Left lung (tissue), 10 donors: ENCODE results near the gene MACROD2. TPM values are rescaled to one million over a fixed set of nuclear protein-coding genes. Genes with fewer than 3 reads are reported as not detected.

Source experiments
- ATAC-seq: fragments of 200-7000 bp; cut with Tn5 transposase; one replicate; pipeline ENCODE4 v1.9.1; 2020; ENCODE audit warnings: moderate library complexity
- DNase-seq, 4 donors: peaks; one replicate each; pipeline ENCODE4 v3.0.0-alpha.2; 2013 to 2020
- H3K27ac ChIP-seq, 2 donors: fragments of 200-600 bp; sonication (generic) in 1 of 2; one replicate each; pipeline versions ENCODE4 v1.5.0 to v1.8.0; 2020 to 2021
- H3K27me3 ChIP-seq, 2 donors: fragments of 200-600 bp; sonication (generic) in 1 of 2; one replicate each; pipeline versions ENCODE4 v1.5.0 to v1.8.0; 2020 to 2021
- H3K36me3 ChIP-seq, 2 donors: fragments of 200-600 bp; sonication (generic) in 1 of 2; one replicate each; pipeline versions ENCODE4 v1.5.0 to v1.8.0; 2020 to 2021
- H3K4me1 ChIP-seq, 2 donors: fragments of 200-600 bp; one replicate each; pipeline ENCODE4 v1.8.0; 2021
- H3K4me3 ChIP-seq, 2 donors: fragments of 200-600 bp; sonication (generic) in 1 of 2; one replicate each; pipeline versions ENCODE4 v1.5.0 to v1.8.0; 2020 to 2021; ENCODE audit warnings: mild to moderate bottlenecking in 1 of 2
- H3K9me3 ChIP-seq, 2 donors: fragments of 200-600 bp; sonication (generic) in 1 of 2; one replicate each; pipeline versions ENCODE4 v1.5.0 to v1.8.0; 2020 to 2021
- intact Hi-C, 2 donors: fragments of 100-400 bp; cut with DNase I; formaldehyde crosslinking; loops; one replicate each; pipeline versions ENCODE4 v1.11.2 to v1.14.2; 2022
- polyA plus RNA-seq, 6 donors: library from polyadenylated mRNA; unstranded; fragments of 120-200 nt; gene quantifications; one replicate each; pipeline ENCODE4 v1.2.1, GENCODE V29; 2013; ENCODE audit not compliant: insufficient read length in 6 of 6
- total RNA-seq, 2 donors: library from RNA; stranded (reverse); fragmentation: NEBNext Ultra II Directional; extraction: Animal tissue kit (Norgen Biotek cat#: 25700); gene quantifications; one replicate each; pipeline ENCODE4 v1.2.1, GENCODE V29; 2021
- TF ChIP-seq, protein P1 (sequence below), 2 donors: fragments of 200-600 bp; sonication (generic) in 1 of 2; IDR thresholded peaks; one replicate each; pipeline versions ENCODE4 v1.5.0 to v1.8.0; 2021; ENCODE audit warnings: antibody characterized with exemption in 2 of 2
- donor health status: DM: no; HTN: yes; CAD: no.
- donor health status: DM: no; HTN: no; CAD: no.

Gene MACROD2
- total and polyA plus RNA-seq, 8 donors = 6.1 to 23.6 (median 8.9) TPM

DNA sequence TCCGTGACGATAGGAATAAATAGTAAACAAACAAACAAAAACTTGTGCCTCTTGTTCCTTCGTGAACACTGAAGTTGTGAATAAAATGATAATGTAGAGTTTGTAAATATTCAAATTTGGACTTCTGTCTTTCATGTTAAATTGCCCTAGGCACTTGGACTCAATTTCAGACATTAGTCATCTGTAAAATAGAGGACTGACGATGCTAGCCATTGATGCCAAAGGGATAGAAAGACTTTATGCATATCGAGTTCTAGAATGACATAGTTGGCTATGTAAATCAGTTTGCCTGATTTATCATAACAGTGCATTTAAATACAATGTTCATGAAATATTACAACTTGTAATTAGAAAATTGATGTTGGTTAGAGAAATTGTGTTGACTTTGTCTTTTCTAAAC lies 388.0 kb downstream of the MACROD2 start:
- Histone ChIP-seq H3K4me1 (peaks cover 0 to 4% of the 10 kb centered on the region in 2 donors), H3K27me3 (no peaks in the 10 kb centered on the region), H3K27ac (no peak overlapping the region), H3K9me3 (peaks cover 0 to 21% of the 10 kb centered on the region in 2 donors), H3K4me3 (no peak overlapping the region), H3K36me3 (no peaks in the 10 kb centered on the region)
- ATAC-seq (no peak), DNase-seq (no peak)
- TF ChIP-seq, protein P1, sequence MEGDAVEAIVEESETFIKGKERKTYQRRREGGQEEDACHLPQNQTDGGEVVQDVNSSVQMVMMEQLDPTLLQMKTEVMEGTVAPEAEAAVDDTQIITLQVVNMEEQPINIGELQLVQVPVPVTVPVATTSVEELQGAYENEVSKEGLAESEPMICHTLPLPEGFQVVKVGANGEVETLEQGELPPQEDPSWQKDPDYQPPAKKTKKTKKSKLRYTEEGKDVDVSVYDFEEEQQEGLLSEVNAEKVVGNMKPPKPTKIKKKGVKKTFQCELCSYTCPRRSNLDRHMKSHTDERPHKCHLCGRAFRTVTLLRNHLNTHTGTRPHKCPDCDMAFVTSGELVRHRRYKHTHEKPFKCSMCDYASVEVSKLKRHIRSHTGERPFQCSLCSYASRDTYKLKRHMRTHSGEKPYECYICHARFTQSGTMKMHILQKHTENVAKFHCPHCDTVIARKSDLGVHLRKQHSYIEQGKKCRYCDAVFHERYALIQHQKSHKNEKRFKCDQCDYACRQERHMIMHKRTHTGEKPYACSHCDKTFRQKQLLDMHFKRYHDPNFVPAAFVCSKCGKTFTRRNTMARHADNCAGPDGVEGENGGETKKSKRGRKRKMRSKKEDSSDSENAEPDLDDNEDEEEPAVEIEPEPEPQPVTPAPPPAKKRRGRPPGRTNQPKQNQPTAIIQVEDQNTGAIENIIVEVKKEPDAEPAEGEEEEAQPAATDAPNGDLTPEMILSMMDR (IDR thresholded peaks at IDR 0.05) = no peak
- intact Hi-C loops = no loop called here

DNA sequence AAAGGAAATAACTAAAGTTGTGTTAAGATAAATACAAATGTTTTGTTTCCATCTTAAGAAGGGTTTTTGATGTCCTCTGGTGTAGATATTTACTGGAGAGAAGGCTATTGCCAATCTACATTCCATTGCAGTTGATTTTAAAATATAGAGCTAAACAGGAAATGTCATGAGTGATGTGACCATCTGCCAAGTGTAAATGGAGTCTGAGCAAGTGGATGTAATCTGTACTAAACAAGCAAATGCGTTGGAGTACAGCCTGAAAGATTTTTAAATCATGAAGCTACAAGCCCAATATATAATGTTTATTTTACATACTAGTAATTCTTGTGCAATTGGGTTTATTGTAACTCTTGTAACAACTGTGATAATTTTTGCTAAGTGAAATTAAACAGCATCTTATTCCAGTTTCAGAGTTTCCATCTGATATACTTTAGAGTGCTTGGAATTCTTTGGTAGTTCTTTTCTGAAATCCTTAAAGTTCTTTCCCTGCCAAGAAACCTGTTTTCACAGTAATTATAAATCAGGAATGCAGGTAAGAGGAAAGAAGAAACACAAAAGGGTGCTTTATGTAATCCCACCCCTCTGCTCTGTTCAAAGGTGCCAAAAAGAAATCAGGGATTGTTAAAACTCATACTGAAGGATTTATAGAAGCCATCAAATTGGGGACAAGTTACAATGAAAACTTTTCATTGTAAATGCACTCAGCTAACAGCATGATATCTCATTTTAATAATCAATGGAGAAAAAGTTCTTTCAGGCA lies 389.3 kb downstream of the MACROD2 start:
- ATAC-seq = peak; percentile 27
- H3K27me3 ChIP-seq = no peaks in the 10 kb centered on the region
- intact Hi-C loops = no loop called here
- peaks cover 0 to 4% of the 10 kb centered on the region in 2 donors for H3K4me1 ChIP-seq
- TF ChIP-seq, protein P1 (IDR thresholded peaks at IDR 0.05) = no peak
- H3K27ac ChIP-seq = no peak overlapping the region
- no peaks in the 10 kb centered on the region for H3K36me3 ChIP-seq
- peaks cover 0 to 33% of the 10 kb centered on the region in 2 donors for H3K9me3 ChIP-seq
- DNase-seq = peak in 2 of 4 donors; percentile 31 to 32
- H3K4me3 ChIP-seq = no peak overlapping the region

DNA sequence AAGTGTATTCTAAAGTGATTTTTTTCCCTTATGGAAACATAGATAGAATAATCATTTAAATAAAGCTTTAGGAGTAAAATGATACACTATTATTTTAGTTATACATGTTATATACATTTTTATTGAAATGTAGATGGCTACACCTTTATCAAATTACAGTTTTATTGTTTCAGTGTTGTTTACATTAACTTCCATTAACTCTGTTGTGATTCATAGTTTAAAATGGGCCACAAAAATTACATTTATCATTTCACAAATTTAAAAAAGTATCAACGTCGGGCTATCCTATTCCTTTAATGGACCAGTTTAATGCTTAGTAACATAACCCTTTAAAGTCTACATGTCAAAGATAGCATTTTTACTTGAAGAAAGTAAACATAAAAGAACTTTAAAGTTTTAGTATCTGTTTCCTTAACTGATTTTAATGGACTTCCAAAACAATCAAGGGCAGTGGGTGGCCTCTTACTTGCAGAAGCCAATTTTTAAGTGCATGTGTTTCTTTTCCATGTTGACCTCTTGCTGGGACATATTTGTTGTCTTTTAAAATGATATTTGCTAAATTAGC lies 389.9 kb downstream of the MACROD2 start:
- DNase-seq (no peak), ATAC-seq (no peak)
- Histone ChIP-seq H3K27me3 (no peaks in the 10 kb centered on the region), H3K27ac (no peak overlapping the region), H3K4me3 (no peak overlapping the region), H3K9me3 (peaks cover 0 to 38% of the 10 kb centered on the region in 2 donors), H3K4me1 (peaks cover 0 to 4% of the 10 kb centered on the region in 2 donors), H3K36me3 (no peaks in the 10 kb centered on the region)
- TF ChIP-seq, protein P1 (IDR thresholded peaks at IDR 0.05) = no peak
- intact Hi-C loops = no loop called here

DNA sequence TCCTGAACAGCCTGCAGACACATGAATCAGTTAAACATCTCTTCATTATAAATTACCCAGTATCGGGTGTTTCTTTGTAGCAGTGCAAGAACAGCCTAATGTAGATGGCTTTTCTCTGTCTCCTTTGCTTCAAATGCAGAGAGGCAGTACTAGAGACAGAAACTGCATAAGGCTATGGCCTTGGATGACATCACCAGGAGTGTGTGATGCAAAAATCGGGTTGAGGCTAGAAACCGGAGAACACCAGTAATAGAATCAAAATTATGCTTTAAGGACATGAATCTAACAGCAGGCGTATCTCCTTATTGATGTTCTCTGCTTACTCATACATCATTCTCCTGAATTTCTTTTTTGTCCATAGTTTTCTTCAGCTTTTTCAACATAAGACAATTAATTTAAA lies 391.4 kb downstream of the MACROD2 start:
- peaks cover 0 to 38% of the 10 kb centered on the region in 2 donors for H3K9me3 ChIP-seq
- TF ChIP-seq, protein P1 (IDR thresholded peaks at IDR 0.05) = no peak
- no peak for DNase-seq
- intact Hi-C loops = no loop called here
- H3K27me3 ChIP-seq = no peaks in the 10 kb centered on the region
- H3K36me3 ChIP-seq = no peaks in the 10 kb centered on the region
- ATAC-seq = no peak
- no peak overlapping the region for H3K4me3 ChIP-seq
- H3K27ac ChIP-seq = no peak overlapping the region
- peaks cover 0 to 4% of the 10 kb centered on the region in 2 donors for H3K4me1 ChIP-seq

DNA sequence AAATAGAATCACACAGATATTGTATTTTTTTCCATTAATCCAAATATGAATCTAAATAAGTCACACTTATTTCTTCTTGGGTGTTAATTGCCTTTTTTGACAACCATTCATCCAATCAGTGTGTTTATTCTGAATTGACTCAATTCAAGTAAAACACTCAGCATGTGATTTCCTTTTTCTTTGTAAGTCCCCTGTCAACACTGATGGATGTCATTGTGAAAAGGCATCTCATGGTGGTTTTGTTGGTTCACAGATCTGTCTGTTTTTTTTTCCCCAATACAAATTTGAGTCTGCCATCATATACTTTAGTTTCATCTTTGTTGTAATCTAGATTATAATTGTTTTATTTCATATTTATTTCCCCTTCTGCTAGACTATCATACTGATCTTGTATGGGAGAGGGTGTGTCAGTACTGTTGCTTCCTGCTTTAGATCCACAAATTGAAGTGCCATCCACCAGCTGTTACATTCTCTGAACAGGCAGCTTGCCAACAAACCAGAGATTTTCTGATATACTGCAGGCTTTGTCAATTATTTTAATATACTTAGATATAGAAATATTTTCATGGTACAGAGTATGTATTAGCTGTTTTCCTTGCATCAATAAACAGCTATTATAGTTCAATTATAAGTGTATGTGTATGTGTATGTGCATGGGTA lies 406.3 kb downstream of the MACROD2 start:
- H3K4me1 ChIP-seq = no peaks in the 10 kb centered on the region
- no peaks in the 10 kb centered on the region for H3K36me3 ChIP-seq
- intact Hi-C loops = no loop called here
- H3K9me3 ChIP-seq = no peaks in the 10 kb centered on the region
- no peak overlapping the region for H3K4me3 ChIP-seq
- TF ChIP-seq, protein P1 (IDR thresholded peaks at IDR 0.05) = no peak
- no peaks in the 10 kb centered on the region for H3K27me3 ChIP-seq
- H3K27ac ChIP-seq = no peak overlapping the region
- ATAC-seq (no peak), DNase-seq (no peak)
